WTC11 (cell line): ENCODE measurements around the gene C1QTNF12. TPM values are rescaled to one million over a fixed set of nuclear protein-coding genes. Genes with fewer than 3 reads are reported as not detected.

ENCODE experiments used
- ATAC-seq: fragments of 200-7000 bp; cut with Tn5 transposase; 2 replicates; pipeline ENCODE4 v1.10.0; 2021; ENCODE audit warnings: mild to moderate bottlenecking, moderate library complexity
- CTCF ChIA-PET: fragments of 300-600 bp; sonication (Branson Sonifier 250); formaldehyde crosslinking; loops from one replicate; lab custom pipeline; 2021; ENCODE audit warnings: antibody characterized with exemption; lab: Charles Lee
- POLR2A ChIA-PET: fragments of 350-600 bp; sonication (Branson Sonifier 250); formaldehyde crosslinking; loops from one replicate; lab custom pipeline; 2021; ENCODE audit warnings: antibody characterized with exemption; lab: Charles Lee
- DNase-seq: peaks from one replicate; pipeline ENCODE4 v3.0.0; 2021; ENCODE audit warnings: low spot score
- H3K27ac Mint-ChIP-seq: 2 replicates; pipeline ENCODE4 v1.8.0; 2021; ENCODE audit warnings: mixed read lengths
- H3K27me3 Mint-ChIP-seq: 2 replicates; pipeline ENCODE4 v1.8.0; 2021; ENCODE audit warnings: low read depth, mild to moderate bottlenecking, moderate library complexity, mixed read lengths
- H3K36me3 Mint-ChIP-seq: 2 replicates; pipeline ENCODE4 v1.8.0; 2021; ENCODE audit warnings: mixed read lengths
- H3K4me1 Mint-ChIP-seq: 2 replicates; pipeline ENCODE4 v1.8.0; 2022; ENCODE audit warnings: mixed read lengths
- H3K4me3 Mint-ChIP-seq: 2 replicates; pipeline ENCODE4 v1.8.0; 2021; ENCODE audit warnings: mild to moderate bottlenecking, moderate library complexity, mixed read lengths
- H3K9me3 Mint-ChIP-seq: 2 replicates; pipeline ENCODE4 v1.8.0; 2021; ENCODE audit warnings: mixed read lengths
- CBFB ChIP-seq: sonication (generic); formaldehyde crosslinking; IDR thresholded peaks from 2 replicates; pipeline ENCODE4 v1.8.1; 2022; ENCODE audit warnings: mild to moderate bottlenecking, low read depth, missing genetic modification reagents
- CTCF ChIP-seq: fragments of 200-600 bp; IDR thresholded peaks from 2 replicates; pipeline ENCODE4 v1.8.0; 2022; ENCODE audit warnings: antibody characterized with exemption
- E2F1 ChIP-seq: sonication (generic); formaldehyde crosslinking; IDR thresholded peaks from 2 replicates; pipeline ENCODE4 v1.8.0; 2022; ENCODE audit warnings: mild to moderate bottlenecking, missing genetic modification reagents
- ELF4 ChIP-seq: sonication (generic); formaldehyde crosslinking; IDR thresholded peaks from 2 replicates; pipeline ENCODE4 v1.8.1; 2022; ENCODE audit warnings: low read depth, mild to moderate bottlenecking, moderate library complexity, missing genetic modification reagents
- ESRRA ChIP-seq: sonication (generic); formaldehyde crosslinking; IDR thresholded peaks from 2 replicates; pipeline ENCODE4 v1.8.1; 2022; ENCODE audit warnings: mild to moderate bottlenecking, missing genetic modification reagents, borderline replicate concordance
- FOXJ3 ChIP-seq: sonication (generic); formaldehyde crosslinking; IDR thresholded peaks from 2 replicates; pipeline ENCODE4 v1.9.0; 2021; ENCODE audit warnings: missing genetic modification reagents, mild to moderate bottlenecking, borderline replicate concordance
- FOXK1 ChIP-seq: sonication (generic); formaldehyde crosslinking; IDR thresholded peaks from 2 replicates; pipeline ENCODE4 v1.8.0; 2022; ENCODE audit warnings: mild to moderate bottlenecking, moderate library complexity, missing genetic modification reagents
- GRHL2 ChIP-seq: fragments of 250-450 bp; sonication (Bioruptor Pico); IDR thresholded peaks from 2 replicates; pipeline ENCODE4 v1.8.0; 2022; ENCODE audit warnings: mild to moderate bottlenecking, moderate library complexity; ENCODE audit not compliant: insufficient replicate concordance, severe bottlenecking
- HMGXB4 ChIP-seq: sonication (generic); formaldehyde crosslinking; IDR thresholded peaks from 2 replicates; pipeline ENCODE4 v1.8.1; 2023; ENCODE audit warnings: mild to moderate bottlenecking, moderate library complexity, missing genetic modification reagents
- KAT7 ChIP-seq: sonication (generic); formaldehyde crosslinking; IDR thresholded peaks from 2 replicates; pipeline ENCODE4 v1.8.1; 2023; ENCODE audit warnings: missing genetic modification reagents, mild to moderate bottlenecking, borderline replicate concordance
- MYBL2 ChIP-seq: sonication (generic); formaldehyde crosslinking; IDR thresholded peaks from 2 replicates; pipeline ENCODE4 v1.8.1; 2023; ENCODE audit warnings: mild to moderate bottlenecking, moderate library complexity, missing genetic modification reagents
- NR2C2 ChIP-seq: sonication (generic); formaldehyde crosslinking; IDR thresholded peaks from 2 replicates; pipeline ENCODE4 v1.8.0; 2022; ENCODE audit warnings: mild to moderate bottlenecking, missing genetic modification reagents
- OVOL2 ChIP-seq: fragments of 250-450 bp; sonication (Bioruptor Pico); IDR thresholded peaks from 2 replicates; pipeline ENCODE4 v1.9.0; 2021; ENCODE audit warnings: mild to moderate bottlenecking, borderline replicate concordance
- PRDM15 ChIP-seq: sonication (generic); formaldehyde crosslinking; IDR thresholded peaks from 2 replicates; pipeline ENCODE4 v1.8.0; 2022; ENCODE audit warnings: missing genetic modification reagents
- RELA ChIP-seq: sonication (generic); formaldehyde crosslinking; IDR thresholded peaks from 2 replicates; pipeline ENCODE4 v1.8.1; 2022; ENCODE audit warnings: missing genetic modification reagents, mild to moderate bottlenecking, borderline replicate concordance
- SMAD3 ChIP-seq: sonication (generic); formaldehyde crosslinking; IDR thresholded peaks from 2 replicates; pipeline ENCODE4 v1.8.0; 2022; ENCODE audit warnings: missing genetic modification reagents, mild to moderate bottlenecking, borderline replicate concordance
- TEAD4 ChIP-seq: sonication (generic); formaldehyde crosslinking; IDR thresholded peaks from 2 replicates; pipeline ENCODE4 v1.8.0; 2022; ENCODE audit warnings: mild to moderate bottlenecking, missing genetic modification reagents
- TP53 ChIP-seq: sonication (generic); formaldehyde crosslinking; IDR thresholded peaks from 2 replicates; pipeline ENCODE4 v1.8.1; 2023; ENCODE audit warnings: mild to moderate bottlenecking, missing genetic modification reagents
- USF2 ChIP-seq: sonication (generic); formaldehyde crosslinking; IDR thresholded peaks from 2 replicates; pipeline ENCODE4 v1.8.1; 2023; ENCODE audit warnings: mild to moderate bottlenecking, missing genetic modification reagents, moderate library complexity
- ZNF281 ChIP-seq: sonication (generic); formaldehyde crosslinking; IDR thresholded peaks from 2 replicates; pipeline ENCODE4 v1.8.0; 2023; ENCODE audit warnings: mild to moderate bottlenecking, missing genetic modification reagents
- ZNF416 ChIP-seq: fragments of 250-450 bp; sonication (Bioruptor Pico); IDR thresholded peaks from 2 replicates; pipeline ENCODE4 v1.9.0; 2021; ENCODE audit warnings: mild to moderate bottlenecking, inconsistent platforms
- ZNF512 ChIP-seq: sonication (generic); formaldehyde crosslinking; IDR thresholded peaks from 2 replicates; pipeline ENCODE4 v1.8.1; 2022; ENCODE audit warnings: missing genetic modification reagents, borderline replicate concordance
- total RNA-seq: library from RNA; stranded (reverse); gene quantifications from 3 replicates; pipeline ENCODE4 v1.2.3, GENCODE V29; 2021

C1QTNF12 gene
- total RNA-seq, 1 experiment from 2014 or later = 10.3 TPM

- TF ChIP-seq KAT7 (CRISPR knock-in tag) (no peak), SMAD3 (CRISPR knock-in tag) (no peak), OVOL2 (CRISPR knock-in tag) (no peak), PRDM15 (CRISPR knock-in tag) (no peak), ZNF281 (CRISPR knock-in tag) (peak; percentile 85), MYBL2 (CRISPR knock-in tag) (peak; percentile 73; the same call in 1 of the 2 replicates), HMGXB4 (CRISPR knock-in tag) (no peak), TEAD4 (CRISPR knock-in tag) (no peak), RELA (CRISPR knock-in tag) (no peak), E2F1 (no peak), FOXK1 (CRISPR knock-in tag) (peak; percentile 83), CBFB (0 out of 2 replicates have a peak, but pooled peaks have one; percentile 86), ESRRA (CRISPR knock-in tag) (no peak)
These were observed 27.2 kb upstream of the C1QTNF12 start, which contains the start of gene UBE2J2 (continued) for GRCh38 chr1:1273512-1274298.

- no peak overlapping the region; the same call in 1 of the 2 replicates for H3K27ac Mint-ChIP-seq
- ChIA-PET CTCF (interaction anchor here (0.6 to 2.2 kb wide), 13 partner anchors 9 to 209 kb away, joined by 3 to 25 read pairs (median 4); no protein-coding TSS in a partner anchor), POLR2A (interaction anchor here (0.6 to 1.4 kb wide), 3 partner anchors 15 to 227 kb away, joined by 3 to 5 read pairs (median 3); no protein-coding TSS in a partner anchor)
- no peak for ATAC-seq
- peaks cover 6% of the 10 kb centered on the region for H3K36me3 Mint-ChIP-seq
- peaks cover 5% of the 10 kb centered on the region for H3K9me3 Mint-ChIP-seq
- peak overlapping the region; percentile 84 for H3K4me3 Mint-ChIP-seq
- H3K27me3 Mint-ChIP-seq = no peaks in the 10 kb centered on the region
- DNase-seq = peak; percentile 12
- peaks cover 23% of the 10 kb centered on the region for H3K4me1 Mint-ChIP-seq
- no peak for TF ChIP-seq ELF4 (CRISPR knock-in tag)
- no peak for TF ChIP-seq TP53 (CRISPR knock-in tag)
- TF ChIP-seq FOXK1 (CRISPR knock-in tag) = no peak
- TF ChIP-seq FOXJ3 (CRISPR knock-in tag) = no peak
- no peak for TF ChIP-seq ESRRA (CRISPR knock-in tag)
- TF ChIP-seq GRHL2 (CRISPR knock-in tag) = no peak
- TF ChIP-seq USF2 (CRISPR knock-in tag) = no peak
- no peak for TF ChIP-seq CTCF
- TF ChIP-seq ZNF416 (CRISPR knock-in tag) = no peak
- TF ChIP-seq NR2C2 (CRISPR knock-in tag) = no peak
- TF ChIP-seq ZNF512 (CRISPR knock-in tag) = no peak
These were observed 26.6 kb upstream of the C1QTNF12 start for GRCh38 chr1:1273209-1273511.
